HCT116 (cell line): ENCODE results near the gene MOGAT3. TPM values are rescaled to one million over a fixed set of nuclear protein-coding genes. Genes with fewer than 3 reads are reported as not detected.

Experiments used
- ATAC-seq: fragments of 200-7000 bp; cut with Tn5 transposase; 2 replicates; pipeline ENCODE4 v1.9.1; 2020; ENCODE audit warnings: mild to moderate bottlenecking, moderate library complexity
- BruUV-seq: library from RNA; stranded (reverse); fragments of 400-500 nt; replicated peaks from 2 replicates; lab custom pipeline; 2021; lab: Mats Ljungman, UMichigan
- CTCF ChIA-PET: fragments of 300-600 bp; sonication (Branson Sonifier 250); formaldehyde crosslinking; loops from one replicate; lab custom pipeline; 2021; ENCODE audit warnings: antibody characterized with exemption; lab: Charles Lee
- POLR2A ChIA-PET: fragments of 300-600, 350-600 bp; sonication (Branson Sonifier 250); formaldehyde crosslinking; loops from one replicate; lab custom pipeline; 2021; ENCODE audit warnings: antibody characterized with exemption; lab: Charles Lee
- RAD21 ChIA-PET, 2 experiments: fragments of 300-600 bp; sonication (Branson Sonifier 250); formaldehyde crosslinking; loops; one replicate each; lab custom pipeline; 2023; ENCODE audit warnings: low total read pairs in 2 of 2; ENCODE audit not compliant: uncharacterized antibody in 2 of 2, unreplicated experiment in 2 of 2, low non-redundant PET in 1 of 2; lab: Charles Lee
- DNase-seq: peaks from one replicate; pipeline ENCODE4 v3.0.0-alpha.2; 2010; ENCODE audit warnings: low read depth, low spot score
- H2AFZ ChIP-seq: fragments of 200-600 bp; shearing (Covaris generic), sonication (generic); 2 replicates; pipeline ENCODE4 v1.6.1; 2017; ENCODE audit warnings: low read depth, mixed run types, mixed read lengths, antibody characterized with exemption, low read length; ENCODE audit not compliant: poor library complexity, severe bottlenecking
- H3K27ac ChIP-seq: 2 replicates; pipeline ENCODE4 v1.5.1; 2012; ENCODE audit warnings: low read depth, low read length
- H3K27me3 ChIP-seq: fragments of 200-600 bp; sonication (generic); 2 replicates; pipeline ENCODE4 v1.6.1; 2016; ENCODE audit warnings: mixed run types, low read length, mixed read lengths; ENCODE audit not compliant: insufficient read depth
- H3K36me3 ChIP-seq, 2 experiments: fragments of 200-500 bp in 1 of 2; fragments of 200-600 bp in 1 of 2; sonication (Bioruptor generic) in 1 of 2; sonication (generic) in 1 of 2; 2 replicates each; pipeline versions ENCODE4 v1.5.1 to v1.6.1; 2014 to 2016; ENCODE audit warnings: low read length in 2 of 2, inconsistent platforms in 1 of 2, mixed read lengths in 1 of 2, mixed run types in 1 of 2; ENCODE audit not compliant: insufficient read depth in 2 of 2, control insufficient read depth in 1 of 2
- H3K4me1 ChIP-seq, 2 experiments: fragments of 200-600 bp in 1 of 2; sonication (generic) in 1 of 2; 2 replicates each; pipeline versions ENCODE4 v1.5.1 to v1.6.1; 2012 to 2017; ENCODE audit warnings: low read length in 2 of 2, inconsistent platforms in 1 of 2, mild to moderate bottlenecking in 1 of 2, mixed read lengths in 1 of 2, mixed run types in 1 of 2, moderate library complexity in 1 of 2; ENCODE audit not compliant: insufficient read depth in 2 of 2, control insufficient read depth in 1 of 2
- H3K4me2 ChIP-seq: fragments of 200-600 bp; sonication (generic); 2 replicates; pipeline ENCODE4 v1.6.1; 2017; ENCODE audit warnings: mixed run types, low read length, mixed read lengths
- H3K4me3 ChIP-seq, 2 experiments: fragments of 200-600 bp in 1 of 2; sonication (generic) in 1 of 2; replicated peaks in 1 of 2; 2 replicates each; pipeline ENCODE4 v1.5.1; 2011 to 2016; ENCODE audit warnings: low read length in 2 of 2, control low read depth in 1 of 2, low read depth in 1 of 2, mild to moderate bottlenecking in 1 of 2, mixed read lengths in 1 of 2, mixed run types in 1 of 2
- H3K79me2 ChIP-seq: fragments of 200-600 bp; sonication (generic); 2 replicates; pipeline ENCODE4 v1.6.1; 2017; ENCODE audit warnings: mild to moderate bottlenecking, mixed run types, low read length, moderate library complexity, mixed read lengths; ENCODE audit not compliant: insufficient read depth
- H3K9ac ChIP-seq: fragments of 200-600 bp; sonication (generic); 2 replicates; pipeline ENCODE4 v1.6.1; 2016; ENCODE audit warnings: low read length, mixed read lengths
- H3K9me2 ChIP-seq: fragments of 200-600 bp; sonication (generic), shearing (Covaris generic); 2 replicates; pipeline ENCODE4 v1.6.1; 2017; ENCODE audit warnings: mixed run types, mild to moderate bottlenecking, moderate library complexity; ENCODE audit not compliant: insufficient read depth
- H3K9me3 ChIP-seq, 2 experiments: fragments of 200-500 bp in 1 of 2; fragments of 200-600 bp in 1 of 2; sonication (Bioruptor generic) in 1 of 2; sonication (generic) in 1 of 2; 2 replicates each; pipeline ENCODE4 v1.6.1; 2014 to 2017; ENCODE audit warnings: low read length in 2 of 2, mixed read lengths in 2 of 2, inconsistent platforms in 1 of 2, low read depth in 1 of 2, mild to moderate bottlenecking in 1 of 2, mixed run types in 1 of 2, moderate library complexity in 1 of 2; ENCODE audit not compliant: control insufficient read depth in 1 of 2, insufficient read depth in 1 of 2
- H4K20me1 ChIP-seq: fragments of 200-600 bp; sonication (generic), shearing (Covaris generic); 2 replicates; pipeline ENCODE4 v1.6.1; 2017; ENCODE audit warnings: mixed run types, mild to moderate bottlenecking, moderate library complexity; ENCODE audit not compliant: insufficient read depth
- CBX3 ChIP-seq: IDR thresholded peaks from 2 replicates; pipeline ENCODE4 v1.6.1; 2012; ENCODE audit warnings: low read depth
- CEBPB ChIP-seq: IDR thresholded peaks from 2 replicates; pipeline ENCODE4 v1.6.1; 2012; ENCODE audit warnings: low read depth
- EGR1 ChIP-seq: IDR thresholded peaks from 2 replicates; pipeline ENCODE4 v1.6.1; 2012; ENCODE audit warnings: low read depth
- ELF1 ChIP-seq: IDR thresholded peaks from 2 replicates; pipeline ENCODE4 v1.6.1; 2012; ENCODE audit warnings: low read depth, borderline replicate concordance
- EZH2 ChIP-seq: fragments of 200-600 bp; sonication (generic); IDR thresholded peaks from 2 replicates; pipeline ENCODE4 v1.6.1; 2017; ENCODE audit warnings: antibody characterized with exemption, mixed run types
- EZH2phosphoT487 ChIP-seq: fragments of 200-600 bp; IDR thresholded peaks from 2 replicates; pipeline ENCODE4 v1.6.1; 2018; ENCODE audit warnings: antibody characterized with exemption, borderline replicate concordance
- FOSL1 ChIP-seq: IDR thresholded peaks from 2 replicates; pipeline ENCODE4 v1.6.1; 2012; ENCODE audit warnings: low read depth
- JUND ChIP-seq: IDR thresholded peaks from 2 replicates; pipeline ENCODE4 v1.6.1; 2012
- POLR2A ChIP-seq: IDR thresholded peaks from 2 replicates; pipeline ENCODE4 v1.7.0; 2011; ENCODE audit warnings: borderline replicate concordance; ENCODE audit not compliant: insufficient read depth, insufficient read length; ENCODE audit errors: extremely low read depth
- POLR2AphosphoS5 ChIP-seq: IDR thresholded peaks from 2 replicates; pipeline ENCODE4 v1.6.1; 2011; ENCODE audit warnings: mild to moderate bottlenecking, low read depth, low read length, moderate library complexity
- SIN3A ChIP-seq: IDR thresholded peaks from 2 replicates; pipeline ENCODE4 v1.6.1; 2012; ENCODE audit warnings: low read depth
- SP1 ChIP-seq: IDR thresholded peaks from 2 replicates; pipeline ENCODE4 v1.6.1; 2012; ENCODE audit warnings: low read depth
- SRF ChIP-seq: IDR thresholded peaks from 2 replicates; pipeline ENCODE4 v1.6.1; 2012; ENCODE audit warnings: low read depth
- TCF7L2 ChIP-seq: IDR thresholded peaks from 2 replicates; pipeline ENCODE4 v1.7.0; 2011; ENCODE audit warnings: borderline replicate concordance, inconsistent platforms; ENCODE audit not compliant: insufficient read depth, insufficient read length; ENCODE audit errors: extremely low read depth
- YY1 ChIP-seq: IDR thresholded peaks from 2 replicates; pipeline ENCODE4 v1.6.1; 2011; ENCODE audit warnings: low read length, low read depth, moderate library complexity, mild to moderate bottlenecking; ENCODE audit not compliant: insufficient replicate concordance; ENCODE audit errors: extremely low read depth
- ZNF274 ChIP-seq: fragments of 200-500 bp; sonication (Bioruptor generic); IDR thresholded peaks from 2 replicates; pipeline ENCODE4 v1.6.1; 2014; ENCODE audit warnings: mild to moderate bottlenecking, low read depth, low read length, inconsistent platforms
- intact Hi-C: fragments of 100-400 bp; cut with micrococcal nuclease; formaldehyde crosslinking; loops from 2 replicates; pipeline ENCODE4 v1.10.0; 2022
- total RNA-seq: library from RNA; stranded (reverse); gene quantifications from one replicate; pipeline ENCODE4 v1.2.1, GENCODE V29; 2021; ENCODE audit not compliant: unreplicated experiment
- TF ChIP-seq, protein P1 (sequence below): IDR thresholded peaks from 2 replicates; pipeline ENCODE4 v1.6.1; 2012
- TF ChIP-seq, protein P2 (sequence below), 3 experiments: fragments of 200-600 bp in 1 of 3; sonication (generic) in 1 of 3; IDR thresholded peaks in 2 of 3; conservative IDR thresholded peaks in 1 of 3; 2 replicates each; pipeline ENCODE4 v1.5.1; 2012 to 2017; ENCODE audit warnings: low read depth in 2 of 3, low read length in 2 of 3, antibody characterized with exemption in 1 of 3, borderline replicate concordance in 1 of 3, control low read depth in 1 of 3, mild to moderate bottlenecking in 1 of 3, mixed read lengths in 1 of 3, mixed run types in 1 of 3, moderate library complexity in 1 of 3; ENCODE audit not compliant: insufficient read depth in 1 of 3
- TF ChIP-seq, protein P3 (sequence below): IDR thresholded peaks from 2 replicates; pipeline ENCODE4 v1.6.1; 2011; ENCODE audit warnings: mild to moderate bottlenecking, low read length, moderate library complexity; ENCODE audit not compliant: insufficient replicate concordance; ENCODE audit errors: extremely low read depth
- TF ChIP-seq, protein P4 (sequence below): IDR thresholded peaks from 2 replicates; pipeline ENCODE4 v1.6.1; 2012

Gene MOGAT3
- total RNA-seq, 1 experiment from 2014 or later = not detected

GRCh38 chr7:101206665-101207042 lies 5.8 kb upstream of the MOGAT3 start:
- CTCF ChIA-PET = no interaction called here
- no peak for TF ChIP-seq ZNF274
- TF ChIP-seq YY1 = no peak
- no peak for TF ChIP-seq EZH2phosphoT487
- TF ChIP-seq CBX3 = no peak
- no peak for TF ChIP-seq CEBPB
- no peak for TF ChIP-seq ELF1
- TF ChIP-seq, protein P1, sequence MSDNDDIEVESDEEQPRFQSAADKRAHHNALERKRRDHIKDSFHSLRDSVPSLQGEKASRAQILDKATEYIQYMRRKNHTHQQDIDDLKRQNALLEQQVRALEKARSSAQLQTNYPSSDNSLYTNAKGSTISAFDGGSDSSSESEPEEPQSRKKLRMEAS = no peak
- TF ChIP-seq, protein P2, sequence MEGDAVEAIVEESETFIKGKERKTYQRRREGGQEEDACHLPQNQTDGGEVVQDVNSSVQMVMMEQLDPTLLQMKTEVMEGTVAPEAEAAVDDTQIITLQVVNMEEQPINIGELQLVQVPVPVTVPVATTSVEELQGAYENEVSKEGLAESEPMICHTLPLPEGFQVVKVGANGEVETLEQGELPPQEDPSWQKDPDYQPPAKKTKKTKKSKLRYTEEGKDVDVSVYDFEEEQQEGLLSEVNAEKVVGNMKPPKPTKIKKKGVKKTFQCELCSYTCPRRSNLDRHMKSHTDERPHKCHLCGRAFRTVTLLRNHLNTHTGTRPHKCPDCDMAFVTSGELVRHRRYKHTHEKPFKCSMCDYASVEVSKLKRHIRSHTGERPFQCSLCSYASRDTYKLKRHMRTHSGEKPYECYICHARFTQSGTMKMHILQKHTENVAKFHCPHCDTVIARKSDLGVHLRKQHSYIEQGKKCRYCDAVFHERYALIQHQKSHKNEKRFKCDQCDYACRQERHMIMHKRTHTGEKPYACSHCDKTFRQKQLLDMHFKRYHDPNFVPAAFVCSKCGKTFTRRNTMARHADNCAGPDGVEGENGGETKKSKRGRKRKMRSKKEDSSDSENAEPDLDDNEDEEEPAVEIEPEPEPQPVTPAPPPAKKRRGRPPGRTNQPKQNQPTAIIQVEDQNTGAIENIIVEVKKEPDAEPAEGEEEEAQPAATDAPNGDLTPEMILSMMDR (IDR thresholded peaks at IDR 0.05 in 2 of 3, conservative IDR thresholded peaks at IDR 0.05 in 1 of 3; ENCODE audit: borderline replicate concordance in 1 of 3, insufficient read depth in 1 of 3, low read depth in 2 of 3, low read length in 2 of 3) = no peak
- TF ChIP-seq POLR2AphosphoS5 = no peak
- no peak for TF ChIP-seq EZH2
- TF ChIP-seq, protein P3, sequence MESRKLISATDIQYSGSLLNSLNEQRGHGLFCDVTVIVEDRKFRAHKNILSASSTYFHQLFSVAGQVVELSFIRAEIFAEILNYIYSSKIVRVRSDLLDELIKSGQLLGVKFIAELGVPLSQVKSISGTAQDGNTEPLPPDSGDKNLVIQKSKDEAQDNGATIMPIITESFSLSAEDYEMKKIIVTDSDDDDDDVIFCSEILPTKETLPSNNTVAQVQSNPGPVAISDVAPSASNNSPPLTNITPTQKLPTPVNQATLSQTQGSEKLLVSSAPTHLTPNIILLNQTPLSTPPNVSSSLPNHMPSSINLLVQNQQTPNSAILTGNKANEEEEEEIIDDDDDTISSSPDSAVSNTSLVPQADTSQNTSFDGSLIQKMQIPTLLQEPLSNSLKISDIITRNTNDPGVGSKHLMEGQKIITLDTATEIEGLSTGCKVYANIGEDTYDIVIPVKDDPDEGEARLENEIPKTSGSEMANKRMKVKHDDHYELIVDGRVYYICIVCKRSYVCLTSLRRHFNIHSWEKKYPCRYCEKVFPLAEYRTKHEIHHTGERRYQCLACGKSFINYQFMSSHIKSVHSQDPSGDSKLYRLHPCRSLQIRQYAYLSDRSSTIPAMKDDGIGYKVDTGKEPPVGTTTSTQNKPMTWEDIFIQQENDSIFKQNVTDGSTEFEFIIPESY = no peak
- TF ChIP-seq SRF = no peak
- TF ChIP-seq, protein P4, sequence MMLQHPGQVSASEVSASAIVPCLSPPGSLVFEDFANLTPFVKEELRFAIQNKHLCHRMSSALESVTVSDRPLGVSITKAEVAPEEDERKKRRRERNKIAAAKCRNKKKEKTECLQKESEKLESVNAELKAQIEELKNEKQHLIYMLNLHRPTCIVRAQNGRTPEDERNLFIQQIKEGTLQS = no peak
- TF ChIP-seq SP1 = no peak
- TF ChIP-seq JUND = no peak
- TF ChIP-seq POLR2A = no peak
- TF ChIP-seq FOSL1 = no peak
- TF ChIP-seq EGR1 = no peak
- TF ChIP-seq SIN3A = no peak
- no peak for TF ChIP-seq TCF7L2
- RAD21 ChIA-PET = no interaction called here
- intact Hi-C loops = no loop called here
- Histone ChIP-seq H3K4me3 (no peak overlapping the region), H3K36me3 (peaks cover 4 to 8% of the 10 kb centered on the region in 2 experiments; a peak in 3 of 4 replicates), H3K9me3 (no peaks in the 10 kb centered on the region), H3K9ac (no peak overlapping the region), H2AFZ (no peak overlapping the region), H3K4me1 (no peaks in the 10 kb centered on the region), H3K27ac (no peak overlapping the region), H4K20me1 (no peaks in the 10 kb centered on the region), H3K4me2 (no peak overlapping the region), H3K79me2 (no peaks in the 10 kb centered on the region), H3K9me2 (no peaks in the 10 kb centered on the region), H3K27me3 (no peaks in the 10 kb centered on the region)
- ATAC-seq (no peak), DNase-seq (no peak)
- no TSS peak for BruUV-seq
- POLR2A ChIA-PET = no interaction called here
